Measurements from ENCODE around the gene RTRAF.

DNA sequence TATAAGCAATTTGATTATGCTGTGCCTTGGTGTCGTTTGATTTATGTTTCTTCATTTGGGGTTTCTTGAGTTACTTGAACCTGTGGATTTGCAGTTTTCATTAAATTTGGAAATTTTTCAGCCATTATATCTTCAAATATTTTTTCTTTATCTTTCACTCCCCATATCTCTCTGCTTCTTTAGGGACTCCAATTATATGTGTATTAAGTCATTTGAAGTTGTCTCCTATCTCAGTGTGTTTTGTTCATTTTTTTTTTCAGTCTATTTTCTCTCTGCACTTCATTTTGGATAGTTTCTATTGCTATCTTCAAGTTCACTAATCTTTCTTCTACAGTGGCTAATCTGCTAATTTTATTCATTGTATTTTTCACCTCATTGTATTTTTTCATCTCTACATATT lies 29.4 kb upstream of the RTRAF start:
- TF ChIP-seq CTCF (IDR thresholded peaks at IDR 0.05) (no peak), ZFX (IDR thresholded peaks at IDR 0.05; ENCODE audit: borderline replicate concordance) (no peak)
